Anterior cingulate cortex (tissue), 58 donors: Measurements from ENCODE around the gene ARL6IP1.
"Not testable (repeated sequence)": the region's sequence is repeated elsewhere in the genome, so short reads cannot be mapped to it uniquely, and the experiment has no call there.

Source experiments
- DNase-seq, 58 donors: peaks; one replicate each; lab custom pipeline; 2025; lab: John Stamatoyannopoulos, UW

ARL6IP1 gene

GRCh38 chr16:18800293-18800692 is 1.1 kb downstream of the ARL6IP1 start:
- no peak for DNase-seq

GRCh38 chr16:18799500-18799899 is 1.8 kb downstream of the ARL6IP1 start:
- DNase-seq, result no peak

DNA sequence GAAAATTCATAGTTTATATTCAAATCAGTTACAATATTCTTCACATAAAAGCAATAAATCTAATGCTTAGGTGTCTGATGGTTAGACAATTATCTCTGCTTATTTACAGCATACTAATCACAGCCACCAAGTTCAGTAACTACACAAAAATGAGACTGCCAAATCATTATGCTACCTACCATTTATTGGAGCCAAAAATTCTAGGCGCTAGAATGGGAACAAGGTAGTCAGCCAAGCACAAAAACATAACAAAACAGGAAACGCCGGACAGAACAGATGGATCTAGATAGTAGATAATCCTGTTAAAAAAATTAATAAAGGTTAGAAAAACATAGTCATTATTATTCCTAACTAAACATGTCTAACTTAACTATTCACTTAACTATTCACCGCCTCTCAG is 3.6 kb downstream of the ARL6IP1 start:
- no peak for DNase-seq

GRCh38 chr16:18796377-18796776 is 5.0 kb downstream of the ARL6IP1 start:
- no peak for DNase-seq

DNA sequence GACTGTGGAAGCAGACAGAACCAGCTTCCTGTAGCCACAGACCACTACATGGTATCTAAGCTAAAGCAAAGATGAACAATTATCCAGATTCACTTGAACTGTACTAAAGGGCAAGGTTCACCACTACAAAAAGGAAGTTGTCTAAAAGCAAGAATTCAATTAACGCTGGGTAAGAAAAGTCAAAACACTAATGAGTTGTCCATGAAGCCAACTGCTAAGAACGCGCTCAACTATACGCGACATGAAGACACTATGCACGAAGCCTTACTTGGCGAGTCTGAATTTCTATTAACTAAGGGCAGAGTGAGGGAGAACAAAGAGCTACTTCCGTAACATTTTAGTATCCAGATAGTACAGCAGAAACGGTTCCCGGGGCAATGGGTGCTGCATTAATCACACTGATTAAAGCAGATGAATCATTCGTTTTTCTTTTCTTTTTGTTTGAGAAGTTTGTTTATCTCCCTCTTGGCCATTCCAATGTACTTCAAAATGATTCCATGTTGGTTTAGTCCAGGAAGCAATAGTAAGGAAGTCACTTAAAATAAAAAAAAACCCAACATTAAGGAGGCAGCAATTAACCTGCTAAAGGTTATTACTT is 8.4 kb downstream of the ARL6IP1 start:
- DNase-seq, result no peak

GRCh38 chr16:18789850-18790706 is 11.3 kb downstream of the ARL6IP1 start, which contains the start of gene RPS15A:
Gene RPS15A (minus strand): TSS chr16:18790334. CDS start chr16:18789113, 1,221 bp downstream.
- DNase-seq, result peak; percentile 39 to 95 (median 89)

- no peak for DNase-seq
These were observed 11.9 kb downstream of the ARL6IP1 start for GRCh38 chr16:18789515-18789849.

GRCh38 chr16:18788828-18789514 is 12.4 kb downstream of the ARL6IP1 start:
- DNase-seq, result no peak

- no peak for DNase-seq
These were observed 16.3 kb downstream of the ARL6IP1 start for GRCh38 chr16:18784917-18785623.

- DNase-seq, result no peak
These were observed 17.7 kb downstream of the ARL6IP1 start for GRCh38 chr16:18783430-18784341.

DNA sequence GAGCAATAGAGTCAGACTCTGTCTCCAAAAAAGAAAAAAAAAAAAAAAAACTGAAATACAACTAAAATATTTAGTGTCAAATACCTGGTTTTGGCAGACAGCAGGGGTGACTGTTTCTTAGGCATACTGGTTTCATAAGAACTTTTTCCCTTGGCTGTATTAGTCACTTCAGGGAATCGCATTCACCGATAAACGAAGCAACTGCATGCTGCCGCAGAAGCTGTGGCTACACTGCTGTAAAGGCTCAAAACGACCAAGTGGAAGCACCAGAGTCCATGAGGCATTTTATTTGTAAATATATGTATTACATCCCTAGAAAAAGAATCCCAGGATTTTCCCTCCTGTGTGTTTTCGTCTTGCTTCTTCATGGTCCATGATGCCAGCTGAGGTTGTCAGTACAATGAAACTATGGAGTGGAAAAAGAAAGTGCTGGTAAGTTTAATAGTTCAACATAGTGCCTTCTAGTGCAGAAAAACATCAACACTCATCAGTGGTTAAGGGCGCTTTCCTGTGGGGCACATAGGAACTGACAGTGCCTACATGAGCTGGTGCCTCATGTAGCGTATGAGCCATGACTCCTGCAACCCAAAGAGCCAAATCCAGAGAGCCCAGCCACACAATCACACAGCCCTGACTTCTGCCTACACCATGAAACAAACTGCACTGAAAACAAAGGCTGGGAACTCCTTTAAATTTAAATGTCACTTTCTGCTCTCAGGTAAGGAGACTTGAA is 18.5 kb downstream of the ARL6IP1 start:
- no peak for DNase-seq

GRCh38 chr16:18781232-18781631 is 20.1 kb downstream of the ARL6IP1 start:
- not testable (repeated sequence) for DNase-seq

- not testable (repeated sequence) for DNase-seq
These were observed 20.8 kb downstream of the ARL6IP1 start for GRCh38 chr16:18780460-18781026.

GRCh38 chr16:18777664-18778063 is 23.7 kb downstream of the ARL6IP1 start:
- DNase-seq, result not testable (repeated sequence)

- DNase-seq, result not testable (repeated sequence)
These were observed 25.0 kb downstream of the ARL6IP1 start for GRCh38 chr16:18776334-18776733.

DNA sequence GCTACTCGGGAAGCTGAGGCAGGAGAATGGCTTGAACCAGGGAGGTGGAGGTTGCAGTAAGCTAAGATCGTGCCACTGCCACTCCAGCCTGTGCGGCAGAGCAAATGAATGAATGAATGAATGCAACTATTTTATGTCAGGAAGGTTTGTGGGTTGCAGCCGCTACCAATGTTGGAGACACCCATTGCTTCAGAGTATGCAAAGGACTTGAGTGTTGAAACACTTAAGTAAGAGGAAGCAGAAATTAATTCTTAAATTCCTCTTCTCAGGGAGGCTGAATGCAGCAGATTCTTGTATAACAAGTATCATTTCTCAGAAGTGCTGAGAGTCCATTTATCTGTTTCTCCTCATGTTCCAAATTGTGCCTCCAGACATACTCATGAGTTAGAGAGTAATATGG is 26.7 kb downstream of the ARL6IP1 start:
- DNase-seq, result not testable (repeated sequence)

DNA sequence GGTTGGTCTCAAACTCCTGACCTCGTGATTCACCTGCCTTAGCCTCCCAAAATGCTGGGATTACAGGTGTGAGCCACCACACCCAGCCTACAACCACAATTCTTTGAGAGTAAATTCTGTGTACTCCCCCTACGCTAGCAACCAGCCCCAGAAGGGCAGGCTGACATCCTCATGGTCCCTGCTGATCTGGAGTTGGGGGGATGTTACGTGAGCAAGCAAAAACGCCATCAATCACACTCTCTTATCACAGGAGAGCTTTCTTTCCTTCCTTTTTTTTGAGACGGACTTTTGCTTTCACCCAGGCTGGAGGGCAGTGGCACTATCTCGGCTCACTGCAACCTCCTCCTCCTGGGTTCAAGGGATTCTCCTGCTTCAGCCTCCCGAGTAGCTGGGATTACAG is 29.2 kb downstream of the ARL6IP1 start:
- not testable (repeated sequence) for DNase-seq

GRCh38 chr16:18770336-18770962 is 30.9 kb downstream of the ARL6IP1 start:
- not testable (repeated sequence) for DNase-seq
